ENCODE results near the gene LIMS1.
"Not testable (repeated sequence)": the region's sequence is repeated elsewhere in the genome, so short reads cannot be mapped to it uniquely, and the experiment has no call there.

DNA sequence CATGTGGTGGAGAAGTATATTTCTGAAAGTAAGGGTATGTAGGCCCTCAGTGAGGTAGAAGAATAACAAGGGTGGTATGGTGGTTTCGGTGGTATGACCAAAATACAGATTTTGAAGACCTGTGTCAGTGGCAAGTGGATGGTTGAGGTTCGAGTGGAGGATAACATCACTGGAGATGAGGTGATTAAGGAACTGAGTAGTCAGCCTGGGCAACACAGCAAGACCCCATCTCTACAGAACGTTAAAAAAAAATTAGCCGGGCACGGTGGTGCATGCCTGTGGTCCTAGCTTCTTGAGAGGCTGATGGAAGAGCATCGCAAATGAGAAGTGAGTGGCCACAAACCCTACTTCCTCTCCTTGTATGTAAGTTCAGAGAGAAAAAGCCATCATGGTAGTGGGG lies 200.4 kb downstream of the LIMS1 start:
- not testable (repeated sequence) for TF ChIP-seq POLR2A (IDR thresholded peaks at IDR 0.05)
- TF ChIP-seq, protein P1, sequence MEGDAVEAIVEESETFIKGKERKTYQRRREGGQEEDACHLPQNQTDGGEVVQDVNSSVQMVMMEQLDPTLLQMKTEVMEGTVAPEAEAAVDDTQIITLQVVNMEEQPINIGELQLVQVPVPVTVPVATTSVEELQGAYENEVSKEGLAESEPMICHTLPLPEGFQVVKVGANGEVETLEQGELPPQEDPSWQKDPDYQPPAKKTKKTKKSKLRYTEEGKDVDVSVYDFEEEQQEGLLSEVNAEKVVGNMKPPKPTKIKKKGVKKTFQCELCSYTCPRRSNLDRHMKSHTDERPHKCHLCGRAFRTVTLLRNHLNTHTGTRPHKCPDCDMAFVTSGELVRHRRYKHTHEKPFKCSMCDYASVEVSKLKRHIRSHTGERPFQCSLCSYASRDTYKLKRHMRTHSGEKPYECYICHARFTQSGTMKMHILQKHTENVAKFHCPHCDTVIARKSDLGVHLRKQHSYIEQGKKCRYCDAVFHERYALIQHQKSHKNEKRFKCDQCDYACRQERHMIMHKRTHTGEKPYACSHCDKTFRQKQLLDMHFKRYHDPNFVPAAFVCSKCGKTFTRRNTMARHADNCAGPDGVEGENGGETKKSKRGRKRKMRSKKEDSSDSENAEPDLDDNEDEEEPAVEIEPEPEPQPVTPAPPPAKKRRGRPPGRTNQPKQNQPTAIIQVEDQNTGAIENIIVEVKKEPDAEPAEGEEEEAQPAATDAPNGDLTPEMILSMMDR (IDR thresholded peaks at IDR 0.05), result not testable (repeated sequence)
